ENCODE results near the gene IFNL4.

Gene IFNL4

GRCh38 chr19:39254531-39255345 is 6.1 kb upstream of the IFNL4 start:
- DNase-seq (ENCODE audit: extremely low read depth, low read depth): no peak
- TF ChIP-seq, protein P1, sequence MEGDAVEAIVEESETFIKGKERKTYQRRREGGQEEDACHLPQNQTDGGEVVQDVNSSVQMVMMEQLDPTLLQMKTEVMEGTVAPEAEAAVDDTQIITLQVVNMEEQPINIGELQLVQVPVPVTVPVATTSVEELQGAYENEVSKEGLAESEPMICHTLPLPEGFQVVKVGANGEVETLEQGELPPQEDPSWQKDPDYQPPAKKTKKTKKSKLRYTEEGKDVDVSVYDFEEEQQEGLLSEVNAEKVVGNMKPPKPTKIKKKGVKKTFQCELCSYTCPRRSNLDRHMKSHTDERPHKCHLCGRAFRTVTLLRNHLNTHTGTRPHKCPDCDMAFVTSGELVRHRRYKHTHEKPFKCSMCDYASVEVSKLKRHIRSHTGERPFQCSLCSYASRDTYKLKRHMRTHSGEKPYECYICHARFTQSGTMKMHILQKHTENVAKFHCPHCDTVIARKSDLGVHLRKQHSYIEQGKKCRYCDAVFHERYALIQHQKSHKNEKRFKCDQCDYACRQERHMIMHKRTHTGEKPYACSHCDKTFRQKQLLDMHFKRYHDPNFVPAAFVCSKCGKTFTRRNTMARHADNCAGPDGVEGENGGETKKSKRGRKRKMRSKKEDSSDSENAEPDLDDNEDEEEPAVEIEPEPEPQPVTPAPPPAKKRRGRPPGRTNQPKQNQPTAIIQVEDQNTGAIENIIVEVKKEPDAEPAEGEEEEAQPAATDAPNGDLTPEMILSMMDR (IDR thresholded peaks at IDR 0.05; ENCODE audit: low read depth, low read length, missing control alignments): no peak
- H3K4me3 ChIP-seq (replicated peaks; ENCODE audit: low read depth, low read length): no peak overlapping the region

- TF ChIP-seq, protein P1 (IDR thresholded peaks at IDR 0.05; ENCODE audit: low read depth, low read length, missing control alignments): no peak
- no peak overlapping the region for H3K4me3 ChIP-seq (replicated peaks; ENCODE audit: low read depth, low read length)
- no peak for DNase-seq (ENCODE audit: extremely low read depth, low read depth)
Observed at GRCh38 chr19:39253374-39254149, 4.9 kb upstream of the IFNL4 start.

DNA sequence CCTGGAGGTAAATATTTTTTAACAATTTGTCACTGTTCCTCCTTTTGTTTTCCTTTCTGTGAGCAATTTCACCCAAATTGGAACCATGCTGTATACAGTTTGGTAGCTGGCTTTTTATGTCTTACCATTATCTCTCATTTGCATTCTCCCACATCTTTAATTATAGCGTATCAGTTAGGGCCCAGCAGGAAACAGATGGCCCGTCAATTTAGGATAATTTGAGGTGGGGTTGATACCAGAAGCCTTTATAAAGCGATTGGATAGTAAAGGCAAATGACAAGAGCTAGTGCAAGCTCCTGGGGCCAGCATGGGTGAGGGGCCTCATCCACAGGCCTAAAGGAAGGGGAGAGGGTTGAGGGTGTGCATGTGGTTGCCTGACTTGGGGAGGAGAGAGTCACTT is 3.8 kb upstream of the IFNL4 start:
- TF ChIP-seq, protein P1 (IDR thresholded peaks at IDR 0.05; ENCODE audit: low read depth, low read length, missing control alignments): no peak
- H3K4me3 ChIP-seq (replicated peaks; ENCODE audit: low read depth, low read length): no peak overlapping the region
- DNase-seq (ENCODE audit: extremely low read depth, low read depth): no peak

GRCh38 chr19:39251846-39252245 is 3.2 kb upstream of the IFNL4 start:
- no peak overlapping the region for H3K4me3 ChIP-seq (replicated peaks; ENCODE audit: low read depth, low read length)
- no peak for DNase-seq (ENCODE audit: extremely low read depth, low read depth)
- TF ChIP-seq, protein P1 (IDR thresholded peaks at IDR 0.05; ENCODE audit: low read depth, low read length, missing control alignments): no peak

DNA sequence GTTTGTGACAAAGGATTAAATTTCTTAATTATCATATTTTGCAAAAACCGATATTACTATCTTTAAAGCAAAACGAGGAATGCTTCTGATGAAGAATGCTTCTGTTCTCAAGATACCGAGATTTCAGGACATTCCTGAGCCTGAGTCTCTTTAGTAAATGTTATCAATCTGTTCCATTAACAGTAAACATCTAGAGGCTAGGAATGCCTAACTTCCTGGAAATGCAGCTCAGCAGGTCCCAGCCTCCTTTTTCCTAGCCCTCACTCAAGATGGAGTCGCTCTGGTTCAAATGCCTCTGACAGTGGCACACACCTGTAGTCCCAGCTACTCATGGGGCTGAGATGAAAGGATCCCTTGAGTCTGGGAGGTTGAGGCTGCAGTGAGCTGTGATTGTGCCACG is 2.4 kb upstream of the IFNL4 start:
- no peak overlapping the region for H3K4me3 ChIP-seq (replicated peaks; ENCODE audit: low read depth, low read length)
- DNase-seq (ENCODE audit: extremely low read depth, low read depth): no peak
- TF ChIP-seq, protein P1 (IDR thresholded peaks at IDR 0.05; ENCODE audit: low read depth, low read length, missing control alignments): no peak

DNA sequence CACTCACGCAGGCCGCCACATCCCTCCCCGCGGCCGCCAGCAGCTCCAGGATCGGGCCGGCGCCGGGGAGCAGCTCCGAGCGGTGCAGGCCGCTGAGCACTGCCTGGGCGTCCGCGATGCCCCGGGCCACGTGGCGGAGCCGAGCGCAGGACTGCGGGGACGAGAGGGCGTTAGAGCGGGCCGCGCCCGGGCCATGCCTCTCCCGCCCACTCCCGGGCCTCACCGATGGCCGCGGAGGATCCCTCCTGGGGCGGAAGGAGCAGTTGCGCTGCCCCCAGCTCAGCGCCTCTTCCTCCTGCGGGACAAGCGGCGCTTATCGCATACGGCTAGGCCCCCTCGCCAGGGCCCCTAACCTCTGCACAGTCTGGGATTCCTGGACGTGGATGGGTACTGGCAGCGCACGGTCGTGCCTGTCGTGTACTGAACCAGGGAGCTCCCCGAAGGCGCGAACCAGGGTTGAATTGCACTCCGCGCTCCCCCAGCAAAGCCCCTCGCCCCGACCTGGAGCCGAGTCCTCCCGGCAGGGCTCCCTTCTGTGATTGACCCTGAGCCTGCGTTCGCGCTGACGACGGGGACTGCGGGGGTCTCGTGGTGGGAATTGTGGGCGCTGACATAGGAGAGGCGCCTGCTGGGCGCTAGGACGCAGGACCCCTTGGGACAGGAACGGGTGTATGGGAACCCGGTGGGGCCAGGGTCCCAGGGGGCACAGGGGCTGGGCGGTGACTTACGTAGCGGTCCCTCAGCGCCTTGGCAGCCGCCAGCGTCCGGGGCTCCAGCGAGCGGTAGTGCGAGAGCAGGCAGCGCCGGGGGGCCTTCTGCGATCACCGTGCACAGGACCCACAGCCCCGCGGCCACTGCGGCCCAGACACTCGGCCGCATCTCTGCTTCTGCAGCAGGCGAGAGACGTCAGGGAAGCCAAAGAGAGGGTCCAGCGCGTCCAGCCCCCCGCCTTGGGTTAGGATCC is 673 bp downstream of the IFNL4 start:
- no peak for DNase-seq (ENCODE audit: extremely low read depth, low read depth)
- TF ChIP-seq, protein P1 (IDR thresholded peaks at IDR 0.05; ENCODE audit: low read depth, low read length, missing control alignments): no peak
- H3K4me3 ChIP-seq (replicated peaks; ENCODE audit: low read depth, low read length): 0 out of 2 replicates have a peak overlapping the region, but pooled peaks have one; percentile 7

Measured in HFF-Myc (cell line).